ENCODE results near the gene MAGI2. TPM values are rescaled to one million over a fixed set of nuclear protein-coding genes. Genes with fewer than 3 reads are reported as not detected.

The MAGI2 gene
- total and polyA plus RNA-seq, 2 experiments from 2014 or later = 16.8 to 24.7 TPM

GRCh38 chr7:78114993-78115392 lies 1338.5 kb downstream of the MAGI2 start:
- H3K27me3 ChIP-seq = no peaks in the 10 kb centered on the region
- no peak for TF ChIP-seq CTCF (IDR thresholded peaks at IDR 0.05; ENCODE audit: low read depth, low read length)

DNA sequence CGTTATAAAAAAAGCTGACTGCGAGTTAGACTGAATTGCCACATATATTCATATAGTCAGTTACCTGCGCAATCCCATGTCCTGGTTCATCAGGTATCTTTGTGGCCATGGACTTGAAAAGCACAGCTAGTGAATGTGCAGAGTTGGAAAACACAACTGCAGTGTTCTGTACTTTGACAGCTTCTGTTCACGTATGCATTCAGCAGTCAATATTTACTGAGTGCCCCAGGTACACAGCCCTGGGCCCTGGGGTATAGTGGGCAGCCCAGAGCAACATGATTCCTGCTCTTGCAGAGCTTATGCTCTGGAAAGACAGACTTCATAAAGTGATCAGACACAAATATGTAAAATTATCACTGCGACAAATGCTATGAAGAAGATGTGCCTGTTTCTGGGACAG lies 1341.0 kb downstream of the MAGI2 start:
- H3K9me3 ChIP-seq (ENCODE audit: low read depth) = no peaks in the 10 kb centered on the region
- H3K4me1 ChIP-seq (ENCODE audit: low read depth) = peaks cover 8% of the 10 kb centered on the region
- no peak overlapping the region for H3K4me3 ChIP-seq
- no peaks in the 10 kb centered on the region for H3K27me3 ChIP-seq
- TF ChIP-seq CTCF (IDR thresholded peaks at IDR 0.05; ENCODE audit: low read depth, low read length) = no peak
- H3K27ac ChIP-seq = no peak overlapping the region
- DNase-seq (ENCODE audit: low read depth in 1 of 2, low spot score in 1 of 2) = no peak
- H3K36me3 ChIP-seq = no peaks in the 10 kb centered on the region

More at GRCh38 chr7:78114993-78115392, 1338.5 kb downstream of the MAGI2 start:
- Histone ChIP-seq H3K27ac (no peak overlapping the region), H3K4me1 (ENCODE audit: low read depth) (peaks cover 8% of the 10 kb centered on the region), H3K9me3 (ENCODE audit: low read depth) (no peaks in the 10 kb centered on the region), H3K4me3 (no peak overlapping the region), H3K36me3 (no peaks in the 10 kb centered on the region)
- DNase-seq (ENCODE audit: low read depth in 1 of 2, low spot score in 1 of 2) = no peak

GRCh38 chr7:78111386-78111785 lies 1342.1 kb downstream of the MAGI2 start:
- no peak for TF ChIP-seq CTCF (IDR thresholded peaks at IDR 0.05; ENCODE audit: low read depth, low read length)
- Histone ChIP-seq H3K27me3 (no peaks in the 10 kb centered on the region), H3K36me3 (no peaks in the 10 kb centered on the region), H3K4me3 (no peak overlapping the region), H3K9me3 (ENCODE audit: low read depth) (no peaks in the 10 kb centered on the region), H3K4me1 (ENCODE audit: low read depth) (peaks cover 8% of the 10 kb centered on the region), H3K27ac (no peak overlapping the region)
- DNase-seq (ENCODE audit: low read depth in 1 of 2, low spot score in 1 of 2) = no peak

GRCh38 chr7:78103475-78103874 lies 1350.0 kb downstream of the MAGI2 start:
- TF ChIP-seq CTCF (IDR thresholded peaks at IDR 0.05; ENCODE audit: low read depth, low read length) = no peak
- no peak for DNase-seq (ENCODE audit: low read depth in 1 of 2, low spot score in 1 of 2)

GRCh38 chr7:78101076-78101475 lies 1352.4 kb downstream of the MAGI2 start:
- no peaks in the 10 kb centered on the region for H3K27me3 ChIP-seq
- no peaks in the 10 kb centered on the region for H3K36me3 ChIP-seq
- H3K9me3 ChIP-seq (ENCODE audit: low read depth) = no peaks in the 10 kb centered on the region
- H3K4me3 ChIP-seq = no peak overlapping the region
- H3K27ac ChIP-seq = no peak overlapping the region
- DNase-seq (ENCODE audit: low read depth in 1 of 2, low spot score in 1 of 2) = no peak
- no peak for TF ChIP-seq CTCF (IDR thresholded peaks at IDR 0.05; ENCODE audit: low read depth, low read length)
- no peaks in the 10 kb centered on the region for H3K4me1 ChIP-seq (ENCODE audit: low read depth)

More at GRCh38 chr7:78103475-78103874, 1350.0 kb downstream of the MAGI2 start:
- Histone ChIP-seq H3K27me3 (no peaks in the 10 kb centered on the region), H3K27ac (no peak overlapping the region), H3K4me1 (ENCODE audit: low read depth) (no peaks in the 10 kb centered on the region), H3K4me3 (no peak overlapping the region), H3K9me3 (ENCODE audit: low read depth) (no peaks in the 10 kb centered on the region), H3K36me3 (no peaks in the 10 kb centered on the region)

Measured in cardiac muscle cell (in vitro differentiated cells and primary cell).